GM21619 (cell line): ENCODE measurements around the gene MBTD1.

ENCODE experiments used
- ATAC-seq: cut with Tn5 transposase; IDR thresholded peaks from one replicate; pipeline ENCODE4 v1.9.1; 2021; ENCODE audit not compliant: unreplicated experiment

MBTD1 gene

GRCh38 chr17:51152766-51153209 lies 107.1 kb downstream of the MBTD1 start:
- ATAC-seq: no peak

GRCh38 chr17:51150932-51151331 lies 108.9 kb downstream of the MBTD1 start:
- ATAC-seq: no peak

- no peak for ATAC-seq
Measured at GRCh38 chr17:51149163-51149562, 110.7 kb downstream of the MBTD1 start.

- no peak for ATAC-seq
Measured at GRCh38 chr17:51147650-51148049, 112.2 kb downstream of the MBTD1 start.

- ATAC-seq: no peak
Measured at GRCh38 chr17:51144266-51145022, 115.4 kb downstream of the MBTD1 start.

GRCh38 chr17:51142597-51142996 lies 117.3 kb downstream of the MBTD1 start:
- ATAC-seq: no peak

- ATAC-seq: no peak
Measured at GRCh38 chr17:51135956-51136355, 123.9 kb downstream of the MBTD1 start.

- no peak for ATAC-seq
Measured at GRCh38 chr17:51133365-51133764, 126.5 kb downstream of the MBTD1 start.

- ATAC-seq: peak; percentile 65
Measured at GRCh38 chr17:51132964-51133319, 126.9 kb downstream of the MBTD1 start.

GRCh38 chr17:51128076-51128475 lies 131.8 kb downstream of the MBTD1 start:
- ATAC-seq: no peak
